Colonic mucosa (tissue), 4 donors: Measurements from ENCODE around the gene STING1. TPM values are rescaled to one million over a fixed set of nuclear protein-coding genes. Genes with fewer than 3 reads are reported as not detected.

ENCODE experiments used
- DNase-seq: peaks from one replicate; pipeline ENCODE4 v3.0.0-alpha.2; 2020
- H3K27ac ChIP-seq: fragments of 200-600 bp; one replicate; pipeline ENCODE4 v1.8.0; 2021
- H3K27me3 ChIP-seq: fragments of 200-600 bp; one replicate; pipeline ENCODE4 v1.8.0; 2021
- H3K36me3 ChIP-seq: fragments of 200-600 bp; one replicate; pipeline ENCODE4 v1.8.0; 2021
- H3K4me1 ChIP-seq: fragments of 200-600 bp; one replicate; pipeline ENCODE4 v1.8.0; 2021; ENCODE audit warnings: mild to moderate bottlenecking
- H3K4me3 ChIP-seq: fragments of 200-600 bp; one replicate; pipeline ENCODE4 v1.8.0; 2021
- H3K9ac ChIP-seq, 2 donors: one replicate each; pipeline ENCODE4 v1.7.0; 2013; ENCODE audit warnings: control low read depth in 2 of 2, low read depth in 2 of 2, low read length in 2 of 2
- H3K9me3 ChIP-seq: fragments of 200-600 bp; one replicate; pipeline ENCODE4 v1.8.0; 2021
- intact Hi-C: fragments of 100-400 bp; cut with DNase I; formaldehyde crosslinking; loops from one replicate; pipeline ENCODE4 v1.14.1; 2022
- total RNA-seq, 2 donors: library from RNA; stranded (reverse); fragmentation: NEBNext Ultra II Directional in 1 of 2; extraction: Animal tissue kit (Norgen Biotek cat#: 25700) in 1 of 2; gene quantifications; one replicate each; pipeline ENCODE4 v1.2.1, GENCODE V29; 2021
- TF ChIP-seq, protein P1 (sequence below): fragments of 200-600 bp; IDR thresholded peaks from one replicate; pipeline ENCODE4 v1.8.0; 2022; ENCODE audit warnings: antibody characterized with exemption, mild to moderate bottlenecking
- donor health status: healthy.
- donor health status: DM: no; HTN: no; CAD: no.
- donor health status: DM: no; HTN: no; CAD: no.

The STING1 gene
- total RNA-seq, 2 donors from 2014 or later: 49.0 to 49.2 TPM

DNA sequence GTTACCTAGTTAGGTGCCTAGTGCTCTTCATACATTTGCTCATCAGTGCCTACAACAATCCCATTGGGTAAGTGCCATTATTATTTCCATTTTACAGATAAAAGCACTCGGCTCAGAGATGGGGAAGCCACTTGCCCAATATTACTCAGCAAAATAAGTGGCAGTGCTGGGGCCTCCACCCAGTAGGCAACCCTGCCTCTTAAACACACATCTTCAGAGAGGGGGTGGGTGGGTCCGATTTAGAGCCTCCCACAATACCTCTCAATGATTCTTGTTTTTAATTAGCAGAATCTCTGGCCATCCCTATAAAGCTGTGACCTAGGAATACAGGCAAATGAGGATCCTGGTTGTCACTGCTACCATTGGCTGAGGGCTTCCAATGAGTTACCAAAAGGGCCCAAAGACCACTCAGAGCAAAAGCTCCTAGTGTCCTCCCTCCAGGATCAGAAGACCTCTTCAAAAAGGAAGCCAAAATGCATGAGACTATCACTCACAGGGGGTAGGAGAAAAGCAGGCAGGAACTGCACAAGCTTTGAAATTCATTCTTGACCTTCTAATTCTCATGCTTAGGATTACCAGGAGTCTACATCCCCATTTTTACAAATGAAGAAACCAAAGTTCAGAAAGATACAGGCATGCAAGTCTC lies 42.5 kb upstream of the STING1 start:
- TF ChIP-seq, protein P1, sequence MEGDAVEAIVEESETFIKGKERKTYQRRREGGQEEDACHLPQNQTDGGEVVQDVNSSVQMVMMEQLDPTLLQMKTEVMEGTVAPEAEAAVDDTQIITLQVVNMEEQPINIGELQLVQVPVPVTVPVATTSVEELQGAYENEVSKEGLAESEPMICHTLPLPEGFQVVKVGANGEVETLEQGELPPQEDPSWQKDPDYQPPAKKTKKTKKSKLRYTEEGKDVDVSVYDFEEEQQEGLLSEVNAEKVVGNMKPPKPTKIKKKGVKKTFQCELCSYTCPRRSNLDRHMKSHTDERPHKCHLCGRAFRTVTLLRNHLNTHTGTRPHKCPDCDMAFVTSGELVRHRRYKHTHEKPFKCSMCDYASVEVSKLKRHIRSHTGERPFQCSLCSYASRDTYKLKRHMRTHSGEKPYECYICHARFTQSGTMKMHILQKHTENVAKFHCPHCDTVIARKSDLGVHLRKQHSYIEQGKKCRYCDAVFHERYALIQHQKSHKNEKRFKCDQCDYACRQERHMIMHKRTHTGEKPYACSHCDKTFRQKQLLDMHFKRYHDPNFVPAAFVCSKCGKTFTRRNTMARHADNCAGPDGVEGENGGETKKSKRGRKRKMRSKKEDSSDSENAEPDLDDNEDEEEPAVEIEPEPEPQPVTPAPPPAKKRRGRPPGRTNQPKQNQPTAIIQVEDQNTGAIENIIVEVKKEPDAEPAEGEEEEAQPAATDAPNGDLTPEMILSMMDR: no peak
- peaks cover 3% of the 10 kb centered on the region for H3K4me1 ChIP-seq
- H3K27ac ChIP-seq: peak overlapping the region; percentile 79
- H3K27me3 ChIP-seq: no peaks in the 10 kb centered on the region
- intact Hi-C loops: loop anchor here (10.0 kb wide), 1 partner anchor 240 kb away; no protein-coding TSS in a partner anchor
- no peak overlapping the region for H3K9ac ChIP-seq
- H3K36me3 ChIP-seq: no peaks in the 10 kb centered on the region
- H3K4me3 ChIP-seq: no peak overlapping the region
- no peaks in the 10 kb centered on the region for H3K9me3 ChIP-seq
- no peak for DNase-seq

DNA sequence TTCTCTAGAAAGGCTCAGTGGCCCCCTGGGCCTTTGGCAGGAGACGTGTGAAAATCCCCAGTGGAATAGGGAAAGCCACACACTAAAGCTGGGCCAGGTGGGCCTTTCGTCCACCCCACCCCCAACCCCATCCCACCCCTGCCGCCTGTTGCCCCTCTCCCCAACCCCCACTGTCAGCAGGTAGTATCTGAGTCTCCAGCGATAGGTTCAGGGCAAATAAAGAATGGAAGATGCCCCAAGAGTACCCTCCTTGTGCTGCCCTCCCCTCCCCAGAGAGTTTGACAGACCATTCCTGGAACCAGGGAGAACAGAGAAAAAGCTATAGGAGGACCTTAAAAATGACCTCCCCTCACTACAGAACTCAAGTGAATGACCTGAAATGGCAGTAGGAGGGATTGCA lies 41.9 kb upstream of the STING1 start:
- no peaks in the 10 kb centered on the region for H3K9me3 ChIP-seq
- no peak overlapping the region for H3K4me3 ChIP-seq
- no peaks in the 10 kb centered on the region for H3K36me3 ChIP-seq
- no peaks in the 10 kb centered on the region for H3K27me3 ChIP-seq
- H3K9ac ChIP-seq: no peak overlapping the region
- TF ChIP-seq, protein P1: no peak
- no peak overlapping the region for H3K27ac ChIP-seq
- no peak for DNase-seq
- H3K4me1 ChIP-seq: peaks cover 3% of the 10 kb centered on the region
- intact Hi-C loops: loop anchor here (10.0 kb wide), 1 partner anchor 240 kb away; no protein-coding TSS in a partner anchor

DNA sequence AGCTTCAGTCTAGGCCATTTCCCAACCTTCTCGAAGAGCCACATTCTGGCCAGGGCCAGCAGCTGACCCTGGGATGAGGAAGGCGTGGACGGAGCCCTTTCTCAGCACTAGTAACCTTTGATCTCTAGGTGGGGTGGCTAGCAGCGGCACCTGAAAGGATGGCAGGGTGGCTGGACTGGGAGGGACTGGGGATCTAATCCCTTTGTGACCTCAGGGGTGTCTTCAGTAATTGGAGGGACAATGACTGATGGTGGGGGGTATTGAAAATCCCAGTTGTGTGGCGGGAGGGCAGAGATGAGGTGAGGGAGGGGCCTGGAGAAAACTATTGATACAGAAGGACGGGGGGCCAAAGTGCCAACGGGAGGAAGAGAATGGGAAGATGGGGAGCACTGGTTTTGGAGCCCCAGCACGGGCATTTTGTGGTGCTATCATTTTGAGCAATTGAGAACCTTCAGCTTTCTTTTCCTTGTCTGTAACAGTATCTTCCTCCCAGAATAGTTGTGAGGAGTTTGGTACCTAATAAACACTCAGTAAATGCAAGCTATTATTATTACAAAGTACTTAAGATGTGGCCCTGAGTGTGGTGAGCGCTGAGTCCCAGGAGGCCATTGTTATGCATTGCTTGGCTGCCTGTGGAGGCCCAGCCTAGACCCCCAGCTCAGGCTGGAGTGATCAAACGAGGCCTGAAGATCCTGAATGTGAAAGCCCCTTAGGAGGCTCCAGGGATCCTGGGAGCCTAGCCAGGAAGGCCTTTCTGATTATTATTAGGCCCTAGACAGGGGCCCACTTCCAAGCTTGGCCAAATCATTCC lies 41.3 kb upstream of the STING1 start:
- no peak overlapping the region for H3K27ac ChIP-seq
- H3K9ac ChIP-seq: no peak overlapping the region
- intact Hi-C loops: loop anchor here (10.0 kb wide), 1 partner anchor 241 kb away; no protein-coding TSS in a partner anchor
- no peaks in the 10 kb centered on the region for H3K27me3 ChIP-seq
- no peaks in the 10 kb centered on the region for H3K9me3 ChIP-seq
- peak; percentile 66 for DNase-seq
- H3K4me1 ChIP-seq: peaks cover 3% of the 10 kb centered on the region
- H3K36me3 ChIP-seq: no peaks in the 10 kb centered on the region
- no peak overlapping the region for H3K4me3 ChIP-seq
- TF ChIP-seq, protein P1: no peak

DNA sequence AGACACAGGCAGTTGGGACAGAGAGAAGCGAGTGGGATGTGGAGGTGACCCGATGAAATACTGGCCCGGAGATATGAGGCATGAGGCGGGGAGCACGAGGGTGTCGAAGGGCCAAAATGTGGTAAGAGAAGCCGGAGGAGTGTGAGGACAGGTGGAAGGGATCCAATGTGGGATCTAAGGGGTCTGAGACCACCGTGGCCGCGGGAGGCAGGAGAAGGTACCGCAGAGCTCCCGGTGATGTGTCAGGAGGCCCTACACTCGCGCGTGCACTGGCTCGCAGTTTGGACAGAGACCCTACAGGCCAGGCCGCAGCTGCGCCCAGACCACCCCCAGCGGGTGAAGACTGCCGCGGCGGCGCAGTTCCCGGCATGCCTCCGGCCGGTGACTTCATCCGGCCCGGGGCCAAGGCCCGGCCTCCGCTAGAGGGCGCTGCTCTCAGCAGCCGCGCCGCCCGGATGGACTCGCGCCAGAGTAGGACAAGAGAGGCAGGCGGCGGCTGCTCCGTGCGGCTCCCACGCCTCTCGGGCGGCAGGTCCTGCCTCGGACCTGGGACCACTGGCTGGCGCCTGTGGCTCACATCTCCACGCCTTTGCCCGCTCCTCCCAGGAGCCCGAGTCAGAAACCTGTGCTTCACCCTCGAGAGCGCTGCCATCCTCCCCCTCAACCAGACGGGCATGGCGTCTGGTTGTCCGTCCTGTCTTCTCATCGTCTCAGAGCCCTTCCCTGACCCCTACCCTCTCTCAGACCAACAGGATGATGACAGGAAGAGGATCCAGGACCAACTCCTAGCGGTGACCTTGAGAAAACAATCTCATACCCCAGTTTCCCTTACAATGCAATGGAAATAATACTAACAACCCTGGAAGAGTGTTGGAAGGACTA lies 35.4 kb upstream of the STING1 start:
- peak; percentile 94 for DNase-seq
- Histone ChIP-seq H3K9ac (peak overlapping the region; percentile 98 to 99), H3K27ac (peak overlapping the region; percentile 35), H3K4me1 (no peaks in the 10 kb centered on the region), H3K36me3 (no peaks in the 10 kb centered on the region), H3K9me3 (no peaks in the 10 kb centered on the region), H3K4me3 (peak overlapping the region; percentile 46), H3K27me3 (no peaks in the 10 kb centered on the region)
- TF ChIP-seq, protein P1: peak; percentile 99
- intact Hi-C loops: no loop called here

DNA sequence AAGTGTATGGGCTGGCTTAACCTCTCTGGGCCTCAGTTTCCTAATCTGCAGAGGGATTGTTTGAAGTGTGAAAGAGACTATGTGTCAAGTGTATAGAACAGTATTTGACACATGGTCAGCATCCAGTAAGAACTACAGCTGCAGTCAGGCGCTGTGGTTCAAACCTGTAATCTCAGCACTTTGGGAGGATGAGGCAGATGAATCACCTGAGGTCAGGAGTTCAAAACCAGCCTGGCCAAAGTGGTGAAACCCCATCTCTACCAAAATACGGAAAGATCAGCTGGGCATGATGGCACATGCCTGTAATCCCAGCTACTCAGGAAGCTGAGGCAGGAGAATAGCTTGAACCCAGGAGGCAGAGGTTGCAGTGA lies 31.9 kb upstream of the STING1 start:
- intact Hi-C loops: no loop called here
- Histone ChIP-seq H3K27ac (no peak overlapping the region), H3K9me3 (no peaks in the 10 kb centered on the region), H3K4me3 (no peak overlapping the region), H3K36me3 (no peaks in the 10 kb centered on the region), H3K27me3 (no peaks in the 10 kb centered on the region), H3K9ac (no peak overlapping the region), H3K4me1 (no peaks in the 10 kb centered on the region)
- DNase-seq: no peak
- TF ChIP-seq, protein P1: no peak
